HepG2 (cell line): Measurements from ENCODE around the gene CARD19. TPM values are rescaled to one million over a fixed set of nuclear protein-coding genes. Genes with fewer than 3 reads are reported as not detected.
A peak's percentile ranks its signal among the peaks of the same experiment; 100 is the strongest.

Experiments used
- CENPT ChIP-seq: sonication (generic); formaldehyde crosslinking; IDR thresholded peaks from 2 replicates; pipeline ENCODE4 v1.8.0; 2022; ENCODE audit warnings: low read depth, mild to moderate bottlenecking, moderate library complexity, missing genetic modification reagents
- CSRNP1 ChIP-seq: sonication (generic); formaldehyde crosslinking; IDR thresholded peaks from 2 replicates; pipeline ENCODE4 v1.8.1; 2023; ENCODE audit warnings: mild to moderate bottlenecking, missing genetic modification reagents
- FOSL1 ChIP-seq: sonication (generic); formaldehyde crosslinking; IDR thresholded peaks from 2 replicates; pipeline ENCODE4 v1.9.0; 2021; ENCODE audit warnings: missing genetic modification reagents, borderline replicate concordance
- HMG20B ChIP-seq: conservative IDR thresholded peaks from 2 replicates; pipeline ENCODE4 v1.6.1; 2016; ENCODE audit warnings: missing genetic modification reagents, missing compliant biosample characterization
- HMGXB4 ChIP-seq, 2 experiments: sonication (generic) in 1 of 2; formaldehyde crosslinking in 1 of 2; IDR thresholded peaks; 2 replicates each; pipeline versions ENCODE4 v1.4.0 to v1.6.1; 2018 to 2020; ENCODE audit warnings: missing genetic modification reagents in 2 of 2, borderline replicate concordance in 1 of 2, low read depth in 1 of 2, mild to moderate bottlenecking in 1 of 2, missing biosample characterization in 1 of 2
- HOXA7 ChIP-seq: sonication (generic); formaldehyde crosslinking; IDR thresholded peaks from 2 replicates; pipeline ENCODE4 v1.8.1; 2022; ENCODE audit warnings: mild to moderate bottlenecking, missing genetic modification reagents, moderate library complexity
- KAT8 ChIP-seq: IDR thresholded peaks from 2 replicates; pipeline ENCODE4 v1.6.1; 2016; ENCODE audit warnings: missing genetic modification reagents, missing compliant biosample characterization
- MED1 ChIP-seq: sonication (generic); formaldehyde crosslinking; IDR thresholded peaks from 2 replicates; pipeline ENCODE4 v1.4.0; 2020; ENCODE audit warnings: missing genetic modification reagents
- NR2F6 ChIP-seq, 2 experiments: IDR thresholded peaks; 2 replicates each; pipeline ENCODE4 v1.6.1; 2016; ENCODE audit warnings: antibody characterized with exemption in 1 of 2, mild to moderate bottlenecking in 1 of 2
- PATZ1 ChIP-seq: sonication (generic); formaldehyde crosslinking; IDR thresholded peaks from 2 replicates; pipeline ENCODE4 v1.4.0; 2020; ENCODE audit warnings: missing genetic modification reagents
- POLR2AphosphoS2 ChIP-seq: IDR thresholded peaks from 2 replicates; pipeline ENCODE4 v1.6.1; 2011; ENCODE audit warnings: low read depth, low read length, improper control_type of control experiment
- TMF1 ChIP-seq: sonication (generic); formaldehyde crosslinking; IDR thresholded peaks from 2 replicates; pipeline ENCODE4 v1.8.1; 2022; ENCODE audit warnings: low read depth, missing genetic modification reagents
- ZMYM3 ChIP-seq: sonication (generic); formaldehyde crosslinking; IDR thresholded peaks from 2 replicates; pipeline ENCODE4 v1.5.1; 2020; ENCODE audit warnings: mild to moderate bottlenecking, missing genetic modification reagents
- ZNF331 ChIP-seq: sonication (generic); formaldehyde crosslinking; IDR thresholded peaks from 2 replicates; pipeline ENCODE4 v1.4.0; 2020; ENCODE audit warnings: missing genetic modification reagents
- polyA plus RNA-seq, 8 experiments: library from polyadenylated mRNA; depleted of rRNA in 3 of 8; stranded (reverse) in 7 of 8; unstranded in 1 of 8; fragments of >200 nt; fragmentation: Illumina TruSeq in 4 of 8; extraction: Trizol in 4 of 8; gene quantifications; 2 replicates each; pipeline versions ENCODE4 v1.2.1 to v1.2.3, GENCODE V29; 2011 to 2016; ENCODE audit warnings: low read depth in 4 of 8, missing spikeins in 1 of 8, mixed read lengths in 1 of 8; ENCODE audit not compliant: insufficient read depth in 1 of 8
- total RNA-seq, 5 experiments: library from RNA; depleted of rRNA; stranded (reverse); fragments of >200 nt; fragmentation: Illumina TruSeq; extraction: Trizol; gene quantifications; 2 replicates each; pipeline ENCODE4 v1.2.3, GENCODE V29; 2016; ENCODE audit warnings: low read depth in 1 of 5
- TF ChIP-seq, protein P1 (sequence below): sonication (generic); formaldehyde crosslinking; IDR thresholded peaks from 2 replicates; pipeline ENCODE4 v1.9.0; 2021; ENCODE audit warnings: missing genetic modification reagents, borderline replicate concordance
- TF ChIP-seq, protein P2 (sequence below): sonication (generic); formaldehyde crosslinking; IDR thresholded peaks from 2 replicates; pipeline ENCODE4 v1.5.1; 2020; ENCODE audit warnings: mild to moderate bottlenecking, missing genetic modification reagents, borderline replicate concordance

The CARD19 gene
- total and polyA plus RNA-seq, 2 of the 13 experiments (the other 11 are each of a cell fraction or from before 2014, with no cell fraction given): 18.4 to 47.2 TPM

- TF ChIP-seq HMGXB4 (CRISPR knock-in tag; IDR thresholded peaks at IDR 0.05; ENCODE audit: borderline replicate concordance in 1 of 2, low read depth in 1 of 2) (0 out of 4 replicates have a peak, but pooled peaks of 1 of the 2 experiments have one; percentile 40), HOXA7 (CRISPR knock-in tag) (no peak), POLR2AphosphoS2 (no peak), CENPT (CRISPR knock-in tag) (no peak), KAT8 (0 out of 2 replicates have a peak, but pooled peaks have one; percentile 14), FOSL1 (CRISPR knock-in tag) (peak; percentile 82), ZNF331 (CRISPR knock-in tag) (peak; percentile 42; the same call in 1 of the 2 replicates), TMF1 (no peak), ZMYM3 (CRISPR knock-in tag) (no peak), MED1 (CRISPR knock-in tag) (peak; percentile 27; the same call in 1 of the 2 replicates), NR2F6 (IDR thresholded peaks at IDR 0.05) (no peak), NR2F6 (CRISPR knock-in tag; IDR thresholded peaks at IDR 0.05) (peak; percentile 27; the same call in 1 of the 2 replicates), CSRNP1 (CRISPR knock-in tag) (no peak), HMG20B (CRISPR knock-in tag) (no peak), PATZ1 (CRISPR knock-in tag) (no peak)
- TF ChIP-seq, protein P1, sequence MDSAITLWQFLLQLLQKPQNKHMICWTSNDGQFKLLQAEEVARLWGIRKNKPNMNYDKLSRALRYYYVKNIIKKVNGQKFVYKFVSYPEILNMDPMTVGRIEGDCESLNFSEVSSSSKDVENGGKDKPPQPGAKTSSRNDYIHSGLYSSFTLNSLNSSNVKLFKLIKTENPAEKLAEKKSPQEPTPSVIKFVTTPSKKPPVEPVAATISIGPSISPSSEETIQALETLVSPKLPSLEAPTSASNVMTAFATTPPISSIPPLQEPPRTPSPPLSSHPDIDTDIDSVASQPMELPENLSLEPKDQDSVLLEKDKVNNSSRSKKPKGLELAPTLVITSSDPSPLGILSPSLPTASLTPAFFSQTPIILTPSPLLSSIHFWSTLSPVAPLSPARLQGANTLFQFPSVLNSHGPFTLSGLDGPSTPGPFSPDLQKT (CRISPR knock-in tag): no peak
- TF ChIP-seq, protein P2, sequence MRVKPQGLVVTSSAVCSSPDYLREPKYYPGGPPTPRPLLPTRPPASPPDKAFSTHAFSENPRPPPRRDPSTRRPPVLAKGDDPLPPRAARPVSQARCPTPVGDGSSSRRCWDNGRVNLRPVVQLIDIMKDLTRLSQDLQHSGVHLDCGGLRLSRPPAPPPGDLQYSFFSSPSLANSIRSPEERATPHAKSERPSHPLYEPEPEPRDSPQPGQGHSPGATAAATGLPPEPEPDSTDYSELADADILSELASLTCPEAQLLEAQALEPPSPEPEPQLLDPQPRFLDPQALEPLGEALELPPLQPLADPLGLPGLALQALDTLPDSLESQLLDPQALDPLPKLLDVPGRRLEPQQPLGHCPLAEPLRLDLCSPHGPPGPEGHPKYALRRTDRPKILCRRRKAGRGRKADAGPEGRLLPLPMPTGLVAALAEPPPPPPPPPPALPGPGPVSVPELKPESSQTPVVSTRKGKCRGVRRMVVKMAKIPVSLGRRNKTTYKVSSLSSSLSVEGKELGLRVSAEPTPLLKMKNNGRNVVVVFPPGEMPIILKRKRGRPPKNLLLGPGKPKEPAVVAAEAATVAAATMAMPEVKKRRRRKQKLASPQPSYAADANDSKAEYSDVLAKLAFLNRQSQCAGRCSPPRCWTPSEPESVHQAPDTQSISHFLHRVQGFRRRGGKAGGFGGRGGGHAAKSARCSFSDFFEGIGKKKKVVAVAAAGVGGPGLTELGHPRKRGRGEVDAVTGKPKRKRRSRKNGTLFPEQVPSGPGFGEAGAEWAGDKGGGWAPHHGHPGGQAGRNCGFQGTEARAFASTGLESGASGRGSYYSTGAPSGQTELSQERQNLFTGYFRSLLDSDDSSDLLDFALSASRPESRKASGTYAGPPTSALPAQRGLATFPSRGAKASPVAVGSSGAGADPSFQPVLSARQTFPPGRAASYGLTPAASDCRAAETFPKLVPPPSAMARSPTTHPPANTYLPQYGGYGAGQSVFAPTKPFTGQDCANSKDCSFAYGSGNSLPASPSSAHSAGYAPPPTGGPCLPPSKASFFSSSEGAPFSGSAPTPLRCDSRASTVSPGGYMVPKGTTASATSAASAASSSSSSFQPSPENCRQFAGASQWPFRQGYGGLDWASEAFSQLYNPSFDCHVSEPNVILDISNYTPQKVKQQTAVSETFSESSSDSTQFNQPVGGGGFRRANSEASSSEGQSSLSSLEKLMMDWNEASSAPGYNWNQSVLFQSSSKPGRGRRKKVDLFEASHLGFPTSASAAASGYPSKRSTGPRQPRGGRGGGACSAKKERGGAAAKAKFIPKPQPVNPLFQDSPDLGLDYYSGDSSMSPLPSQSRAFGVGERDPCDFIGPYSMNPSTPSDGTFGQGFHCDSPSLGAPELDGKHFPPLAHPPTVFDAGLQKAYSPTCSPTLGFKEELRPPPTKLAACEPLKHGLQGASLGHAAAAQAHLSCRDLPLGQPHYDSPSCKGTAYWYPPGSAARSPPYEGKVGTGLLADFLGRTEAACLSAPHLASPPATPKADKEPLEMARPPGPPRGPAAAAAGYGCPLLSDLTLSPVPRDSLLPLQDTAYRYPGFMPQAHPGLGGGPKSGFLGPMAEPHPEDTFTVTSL: 0 out of 2 replicates have a peak, but pooled peaks have one; percentile 39
Observed at GRCh38 chr9:93098236-93098946, 2.4 kb downstream of the CARD19 start (continued).
